ENCODE measurements around the gene PCDHA5. TPM values are rescaled to one million over a fixed set of nuclear protein-coding genes. Genes with fewer than 3 reads are reported as not detected.
A peak's percentile ranks its signal among the peaks of the same experiment; 100 is the strongest.

Gene PCDHA5
- total and polyA plus RNA-seq, 2 of the 13 experiments (the other 11 are each of a cell fraction or from before 2014, with no cell fraction given): not detected

GRCh38 chr5:140835622-140836510 is 14.5 kb downstream of the PCDHA5 start (continued):
- TF ChIP-seq ZNF280B (CRISPR knock-in tag; IDR thresholded peaks at IDR 0.05; ENCODE audit: borderline replicate concordance): no peak
- no peak for TF ChIP-seq ZNF572 (CRISPR knock-in tag; IDR thresholded peaks at IDR 0.05)

GRCh38 chr5:140840978-140841962 is 19.9 kb downstream of the PCDHA5 start, which contains the start of gene PCDHA8:
Gene PCDHA8 (plus strand): TSS chr5:140841187. CDS start chr5:140841322, 135 bp downstream.
- H3K36me3 ChIP-seq (replicated peaks in 1 of 2; ENCODE audit: control insufficient read depth in 1 of 2, insufficient read depth in 2 of 2, low read length in 2 of 2): no peaks in the 10 kb centered on the region
- intact Hi-C loops (cut with micrococcal nuclease; ENCODE audit: unreplicated experiment): loop anchor here (1.0 to 2.0 kb wide), 2 partner anchors 28 to 200 kb away; partner anchors contain the start of gene PCDHA11
- ChIA-PET CTCF (ENCODE audit: low intra/inter-chr PET ratio, low total read pairs) (interaction anchor here (2.4 kb wide), 1 partner anchor 200 kb away, joined by 37 read pairs; no protein-coding TSS in a partner anchor), POLR2A (no interaction called here)
- H3K4me3 ChIP-seq (replicated peaks in 1 of 3; ENCODE audit: insufficient read depth in 1 of 3, low read depth in 2 of 3, low read length in 3 of 3): peak within 1 kb of the TSS in 2 of 3 experiments; percentile 28 to 49; a peak in 3 of 6 replicates
- FAIRE-seq (peak; percentile 76), DNase-seq (ENCODE audit: low spot score) (peak; percentile 48), ATAC-seq (peak; percentile 89)
- WGBS (ENCODE audit: low lambda C conversion rate): 30% methylated on average over 30 of the region's 47 CpGs
- in situ Hi-C loops (cut with HindIII; ENCODE audit: extremely low pct_ligation_motif_present, low pct_unique_long_range_greater_than_20kb): no loop called here
- no peak within 1 kb of the TSS for H2AFZ ChIP-seq (ENCODE audit: low read length)
- H3K27me3 ChIP-seq (ENCODE audit: control insufficient read depth in 1 of 2, insufficient read depth in 2 of 2, low read length in 2 of 2): no peaks in the 10 kb centered on the region
- no peaks in the 10 kb centered on the region for H4K20me1 ChIP-seq (ENCODE audit: insufficient read depth, low read length)
- H3K79me2 ChIP-seq (ENCODE audit: insufficient read depth, low read length): no peaks in the 10 kb centered on the region
- H3K27ac ChIP-seq (ENCODE audit: extremely low read length, insufficient read depth, low read length): no peak within 1 kb of the TSS
- H3K4me1 ChIP-seq (ENCODE audit: insufficient read depth, low read length): no peaks in the 10 kb centered on the region
- no TSS peak for BruUV-seq (replicated peaks)
- peak within 1 kb of the TSS; percentile 42; the same call in 1 of the 2 replicates for H3K4me2 ChIP-seq (ENCODE audit: low read depth, low read length)
- no peaks in the 10 kb centered on the region for H3K9me3 ChIP-seq (ENCODE audit: low read length)
- H3K9ac ChIP-seq (ENCODE audit: insufficient read depth, low read depth, low read length): no peak within 1 kb of the TSS
- TF ChIP-seq HNRNPLL (IDR thresholded peaks at IDR 0.05; ENCODE audit: low read depth, low read length, poor library complexity, severe bottlenecking) (no peak), MAF1 (CRISPR knock-in tag; IDR thresholded peaks at IDR 0.05; ENCODE audit: borderline replicate concordance) (no peak), IRX3 (CRISPR knock-in tag; IDR thresholded peaks at IDR 0.05; ENCODE audit: borderline replicate concordance, low read depth) (no peak), GABPB1 (CRISPR knock-in tag; IDR thresholded peaks at IDR 0.05) (peak; percentile 47; the same call in 1 of the 2 replicates), HNF4A (CRISPR knock-in tag; IDR thresholded peaks at IDR 0.05) (peak; percentile 29; the same call in 1 of the 2 replicates), ELF1 (CRISPR knock-in tag; IDR thresholded peaks at IDR 0.05) (0 out of 2 replicates have a peak, but pooled peaks have one; percentile 21), STAG1 (CRISPR knock-in tag; IDR thresholded peaks at IDR 0.05) (peak; percentile 59), ZFP91 (CRISPR knock-in tag; IDR thresholded peaks at IDR 0.05; ENCODE audit: borderline replicate concordance) (no peak), PRPF4 (IDR thresholded peaks at IDR 0.05; ENCODE audit: low read depth, low read length, poor library complexity, severe bottlenecking) (no peak), ZNF367 (CRISPR knock-in tag; IDR thresholded peaks at IDR 0.05; ENCODE audit: borderline replicate concordance) (no peak)
- TF ChIP-seq, protein P1, sequence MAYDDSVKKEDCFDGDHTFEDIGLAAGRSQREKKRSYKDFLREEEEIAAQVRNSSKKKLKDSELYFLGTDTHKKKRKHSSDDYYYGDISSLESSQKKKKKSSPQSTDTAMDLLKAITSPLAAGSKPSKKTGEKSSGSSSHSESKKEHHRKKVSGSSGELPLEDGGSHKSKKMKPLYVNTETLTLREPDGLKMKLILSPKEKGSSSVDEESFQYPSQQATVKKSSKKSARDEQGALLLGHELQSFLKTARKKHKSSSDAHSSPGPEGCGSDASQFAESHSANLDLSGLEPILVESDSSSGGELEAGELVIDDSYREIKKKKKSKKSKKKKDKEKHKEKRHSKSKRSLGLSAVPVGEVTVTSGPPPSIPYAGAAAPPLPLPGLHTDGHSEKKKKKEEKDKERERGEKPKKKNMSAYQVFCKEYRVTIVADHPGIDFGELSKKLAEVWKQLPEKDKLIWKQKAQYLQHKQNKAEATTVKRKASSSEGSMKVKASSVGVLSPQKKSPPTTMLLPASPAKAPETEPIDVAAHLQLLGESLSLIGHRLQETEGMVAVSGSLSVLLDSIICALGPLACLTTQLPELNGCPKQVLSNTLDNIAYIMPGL (CRISPR knock-in tag; IDR thresholded peaks at IDR 0.05; ENCODE audit: borderline replicate concordance in 1 of 2, low read depth in 1 of 2): 0 out of 4 replicates have a peak, but pooled peaks of 1 of the 2 experiments have one; percentile 38
